ENCODE results near the gene TCOF1.

Gene TCOF1

GRCh38 chr5:150376799-150377771 lies 19.6 kb downstream of the TCOF1 start:
- FAIRE-seq = no peak
- TF ChIP-seq, protein P1, sequence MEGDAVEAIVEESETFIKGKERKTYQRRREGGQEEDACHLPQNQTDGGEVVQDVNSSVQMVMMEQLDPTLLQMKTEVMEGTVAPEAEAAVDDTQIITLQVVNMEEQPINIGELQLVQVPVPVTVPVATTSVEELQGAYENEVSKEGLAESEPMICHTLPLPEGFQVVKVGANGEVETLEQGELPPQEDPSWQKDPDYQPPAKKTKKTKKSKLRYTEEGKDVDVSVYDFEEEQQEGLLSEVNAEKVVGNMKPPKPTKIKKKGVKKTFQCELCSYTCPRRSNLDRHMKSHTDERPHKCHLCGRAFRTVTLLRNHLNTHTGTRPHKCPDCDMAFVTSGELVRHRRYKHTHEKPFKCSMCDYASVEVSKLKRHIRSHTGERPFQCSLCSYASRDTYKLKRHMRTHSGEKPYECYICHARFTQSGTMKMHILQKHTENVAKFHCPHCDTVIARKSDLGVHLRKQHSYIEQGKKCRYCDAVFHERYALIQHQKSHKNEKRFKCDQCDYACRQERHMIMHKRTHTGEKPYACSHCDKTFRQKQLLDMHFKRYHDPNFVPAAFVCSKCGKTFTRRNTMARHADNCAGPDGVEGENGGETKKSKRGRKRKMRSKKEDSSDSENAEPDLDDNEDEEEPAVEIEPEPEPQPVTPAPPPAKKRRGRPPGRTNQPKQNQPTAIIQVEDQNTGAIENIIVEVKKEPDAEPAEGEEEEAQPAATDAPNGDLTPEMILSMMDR (IDR thresholded peaks at IDR 0.05; ENCODE audit: insufficient read depth, missing control alignments) = no peak
- no peak for DNase-seq (ENCODE audit: insufficient read length, low spot score)

DNA sequence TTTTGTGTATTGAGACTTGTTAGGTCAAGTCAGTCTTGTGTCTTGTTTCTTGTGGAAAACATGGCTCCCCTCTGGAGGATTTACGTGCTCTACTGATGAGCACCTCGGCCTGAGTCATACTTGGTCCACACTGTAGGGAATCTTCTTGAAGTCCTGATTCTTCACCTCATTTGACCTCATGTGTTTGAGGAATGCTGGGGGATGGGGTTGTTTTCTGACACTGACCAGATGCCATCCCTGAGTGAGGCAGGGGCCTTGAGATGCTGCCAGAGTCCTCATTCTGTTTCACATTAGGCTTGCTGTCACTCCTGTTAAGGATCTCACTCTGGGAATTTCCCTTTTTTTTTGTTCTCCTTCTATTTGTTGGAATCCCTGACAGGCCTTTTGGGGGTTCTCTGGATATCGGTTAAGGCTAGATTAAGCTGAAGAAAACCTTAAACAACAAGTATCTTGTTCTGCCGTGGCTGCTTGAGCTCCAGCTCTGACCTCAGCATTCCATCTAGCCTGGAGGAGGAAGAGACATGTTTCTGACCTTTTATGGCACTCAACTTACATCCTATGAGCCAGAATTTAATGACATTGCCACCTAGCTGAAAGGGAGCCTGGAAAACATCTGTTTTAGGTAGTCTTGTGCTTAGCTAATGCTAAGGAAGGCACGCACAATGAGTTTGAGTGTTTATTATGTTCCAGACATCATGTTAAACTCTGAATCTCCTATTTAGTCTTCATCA lies 20.6 kb downstream of the TCOF1 start:
- TF ChIP-seq, protein P1 (IDR thresholded peaks at IDR 0.05; ENCODE audit: insufficient read depth, missing control alignments) = no peak
- FAIRE-seq (no peak), DNase-seq (ENCODE audit: insufficient read length, low spot score) (no peak)

DNA sequence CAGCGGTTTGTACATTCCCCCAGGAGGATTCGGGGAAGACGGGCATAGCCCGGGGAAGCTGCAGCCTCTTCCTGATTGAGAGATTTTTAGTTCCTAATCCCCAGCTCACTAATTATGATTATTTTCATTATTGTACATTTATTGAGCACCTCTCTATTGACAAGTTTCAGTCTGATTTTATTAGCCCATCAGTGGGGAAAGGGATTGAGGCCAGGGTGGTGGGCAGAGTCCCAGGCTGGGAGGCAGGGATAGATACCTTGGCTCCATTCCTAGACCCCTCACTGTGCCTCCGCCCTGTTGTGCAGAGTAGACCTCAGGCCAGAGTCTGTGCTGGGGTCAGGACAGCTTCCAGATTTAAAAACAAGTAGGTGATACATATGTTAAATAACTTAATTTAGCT lies 27.2 kb downstream of the TCOF1 start:
- DNase-seq (ENCODE audit: insufficient read length, low spot score) = no peak
- no peak for FAIRE-seq
- TF ChIP-seq, protein P1 (IDR thresholded peaks at IDR 0.05; ENCODE audit: insufficient read depth, missing control alignments) = no peak

DNA sequence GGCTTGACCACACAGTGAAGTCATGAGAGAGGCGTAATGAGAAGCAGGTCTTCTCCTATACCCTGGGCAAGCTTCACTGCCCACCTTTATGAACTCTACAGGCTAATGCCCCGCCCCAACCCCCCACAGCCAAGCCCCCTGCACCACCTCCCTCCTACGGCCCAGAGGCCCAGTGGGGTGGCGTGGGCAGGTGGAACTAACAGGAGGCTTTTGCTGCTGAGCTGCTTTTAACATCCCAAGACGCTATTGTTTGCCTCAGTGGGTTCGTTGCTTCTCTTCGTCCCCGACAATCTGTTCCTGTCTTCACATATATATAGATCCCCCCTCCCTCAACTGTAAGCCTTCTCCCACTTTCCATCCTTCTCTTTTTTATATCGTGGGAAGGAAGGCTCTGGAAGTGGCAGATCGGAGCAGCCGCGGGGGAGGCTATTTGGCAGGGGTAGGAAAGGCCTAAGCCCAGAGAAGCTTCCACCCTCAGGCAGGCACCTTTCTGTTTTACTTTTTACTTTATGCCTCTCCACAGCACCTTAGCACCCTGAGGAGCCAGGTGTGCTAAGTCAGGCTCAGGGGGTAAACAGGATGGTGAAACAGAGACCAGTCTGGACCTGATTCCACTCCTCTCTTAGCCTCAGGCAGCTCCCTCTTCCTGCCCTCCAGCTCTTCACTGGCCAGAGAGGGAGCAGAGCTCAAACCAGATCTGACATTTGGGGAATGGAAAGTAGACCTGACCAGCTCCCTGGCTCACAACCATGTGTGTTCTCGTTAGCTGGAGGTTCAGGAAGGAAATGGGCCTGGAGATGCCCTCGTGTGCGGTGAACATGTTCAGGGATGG lies 28.7 kb downstream of the TCOF1 start:
- no peak for FAIRE-seq
- no peak for DNase-seq (ENCODE audit: insufficient read length, low spot score)
- TF ChIP-seq, protein P1 (IDR thresholded peaks at IDR 0.05; ENCODE audit: insufficient read depth, missing control alignments) = no peak

DNA sequence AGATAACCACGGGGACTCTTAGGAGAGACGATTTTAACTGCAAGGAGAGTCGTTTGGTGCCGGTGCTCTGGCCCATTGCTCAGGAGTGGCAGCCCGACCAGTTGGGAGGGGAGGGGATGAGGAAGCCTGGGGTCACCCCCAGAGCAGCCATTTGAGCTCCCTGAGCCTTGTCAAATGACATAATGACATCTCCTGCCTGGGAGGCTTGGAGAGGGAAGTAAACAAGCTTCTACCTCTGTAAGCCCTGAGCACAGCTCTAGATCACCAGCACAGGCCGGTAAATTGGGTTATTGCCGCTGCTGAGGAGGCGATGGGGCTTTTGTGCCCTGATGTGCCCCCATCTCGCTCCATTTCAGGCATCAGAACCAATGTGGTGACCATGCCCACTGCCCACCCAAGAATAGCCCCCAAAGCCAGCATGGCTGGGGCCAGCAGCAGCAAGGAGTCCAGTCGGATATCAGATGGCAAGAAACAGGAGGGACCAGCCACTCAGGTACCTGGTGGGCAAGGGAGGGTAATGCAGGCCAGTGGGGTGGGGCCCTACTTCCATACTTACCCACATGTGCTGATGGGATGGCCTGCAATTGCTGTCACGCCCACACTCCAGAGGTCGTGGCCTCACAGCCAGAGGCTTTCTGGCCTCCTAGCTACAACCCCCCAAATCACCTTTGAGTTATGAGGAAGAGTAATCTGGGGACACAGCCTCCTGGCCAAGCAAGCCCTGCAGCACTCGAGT lies 32.2 kb downstream of the TCOF1 start:
- TF ChIP-seq, protein P1 (IDR thresholded peaks at IDR 0.05; ENCODE audit: insufficient read depth, missing control alignments) = no peak
- FAIRE-seq (no peak), DNase-seq (ENCODE audit: insufficient read length, low spot score) (no peak)

- DNase-seq (ENCODE audit: insufficient read length, low spot score) (no peak), FAIRE-seq (no peak)
- TF ChIP-seq, protein P1 (IDR thresholded peaks at IDR 0.05; ENCODE audit: insufficient read depth, missing control alignments) = no peak
Measured at GRCh38 chr5:150391064-150391834, 33.8 kb downstream of the TCOF1 start.
